ENCODE data around the gene SLIT3.
"Not testable (repeated sequence)": the region's sequence is repeated elsewhere in the genome, so short reads cannot be mapped to it uniquely, and the experiment has no call there.

The SLIT3 gene

DNA sequence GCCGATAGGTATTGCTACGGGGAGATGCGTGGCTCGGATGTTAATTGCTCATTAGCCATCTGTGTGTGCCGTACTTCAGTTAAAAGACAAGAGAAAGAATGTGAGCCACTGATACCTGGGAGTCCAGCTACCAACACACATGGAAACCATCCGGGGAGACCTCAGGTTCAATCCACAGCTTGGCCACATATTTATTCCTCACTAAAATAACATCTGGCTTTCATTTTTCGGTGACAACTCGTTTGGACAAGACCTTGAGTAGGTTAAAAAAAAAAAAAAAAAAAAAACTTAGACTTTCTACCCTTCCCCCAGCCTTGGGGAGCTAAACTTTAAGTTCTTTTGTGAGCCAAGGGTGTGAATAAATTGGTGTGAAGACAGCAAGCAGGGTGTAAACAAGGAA lies 84.1 kb downstream of the SLIT3 start:
- DNase-seq = no peak

DNA sequence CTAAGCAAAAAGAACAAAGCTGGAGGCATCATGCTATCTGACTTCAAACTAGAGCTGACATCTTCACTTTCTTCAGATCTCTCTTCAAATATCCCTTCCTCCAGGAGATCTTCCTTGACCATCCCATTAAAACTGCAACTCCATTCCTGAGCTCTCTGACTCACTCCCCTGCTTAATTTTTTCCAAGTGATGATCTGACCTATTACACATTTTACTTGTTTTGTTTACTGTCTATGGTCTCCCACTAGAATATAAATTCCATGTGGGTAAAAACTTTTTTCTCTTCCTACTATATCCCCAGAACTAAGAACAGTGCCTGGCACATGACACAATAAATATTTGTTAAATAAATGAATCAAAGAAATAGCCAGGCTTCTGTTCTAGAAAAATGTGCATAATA lies 87.5 kb downstream of the SLIT3 start:
- DNase-seq = no peak

DNA sequence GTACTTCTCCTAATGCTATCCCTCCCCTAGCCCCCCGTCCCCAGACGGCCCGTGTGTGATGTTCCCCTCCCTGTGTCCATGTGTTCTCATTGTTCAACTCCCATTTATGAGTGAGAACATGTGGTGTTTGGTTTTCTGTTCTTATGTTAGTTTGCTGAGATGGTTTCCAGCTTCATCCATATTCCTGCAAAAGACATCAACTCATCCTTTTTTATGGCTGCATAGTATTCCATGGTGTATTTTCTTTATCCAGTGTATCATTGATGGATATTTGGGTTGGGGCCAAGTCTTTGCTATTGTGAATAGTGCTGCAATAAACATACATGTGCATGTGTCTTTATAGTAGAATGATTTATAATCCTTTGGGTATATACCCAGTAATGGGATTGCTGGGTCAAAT lies 89.2 kb downstream of the SLIT3 start:
- DNase-seq = not testable (repeated sequence)

DNA sequence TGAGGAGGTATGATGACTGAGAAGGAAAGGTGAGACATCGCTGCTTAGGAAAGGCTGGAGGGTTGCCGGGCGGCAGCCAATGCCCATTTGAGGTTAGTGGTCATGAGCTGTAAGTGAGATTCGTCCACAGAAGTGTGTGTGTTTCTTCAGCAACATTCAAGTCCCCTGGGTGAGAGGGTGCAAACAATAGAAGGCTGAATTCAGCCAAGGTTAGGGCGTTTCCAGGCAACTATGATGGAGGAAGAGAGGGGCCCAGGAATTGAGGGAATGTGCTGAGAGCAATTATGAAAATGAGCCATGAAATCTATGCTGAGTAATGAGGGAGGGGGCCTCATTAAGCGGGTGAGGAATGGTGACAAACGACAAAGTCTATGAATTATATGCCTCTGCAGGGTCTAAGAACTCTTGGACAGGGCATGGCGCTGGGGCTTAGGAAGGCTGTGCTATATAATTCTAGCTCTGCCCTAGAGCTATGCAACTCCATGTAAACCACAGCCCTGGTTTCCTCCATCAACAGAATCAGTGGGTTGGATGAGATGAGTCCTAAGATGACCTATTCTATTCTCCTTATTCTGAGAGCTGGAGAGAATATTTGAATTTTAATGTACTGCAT lies 96.0 kb downstream of the SLIT3 start:
- DNase-seq = no peak

DNA sequence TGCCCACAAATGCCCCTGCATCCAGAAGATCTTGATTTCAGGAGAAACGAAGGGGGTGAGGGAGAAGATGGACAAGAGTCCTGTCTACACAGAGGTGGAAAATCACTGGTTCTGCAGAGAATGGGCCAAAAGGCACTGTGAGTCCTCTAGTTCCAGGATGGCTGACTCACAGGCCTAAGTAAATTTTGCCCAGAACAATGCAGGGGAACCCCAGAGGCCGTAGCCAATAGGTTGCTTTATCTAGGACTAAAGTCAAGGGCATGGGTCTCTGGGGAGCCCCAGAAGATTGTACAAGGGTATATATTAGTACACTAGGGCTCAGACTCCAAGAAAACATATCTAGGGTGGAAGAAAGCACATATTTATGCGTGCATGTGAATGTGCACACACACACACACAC lies 98.0 kb downstream of the SLIT3 start:
- DNase-seq = no peak

DNA sequence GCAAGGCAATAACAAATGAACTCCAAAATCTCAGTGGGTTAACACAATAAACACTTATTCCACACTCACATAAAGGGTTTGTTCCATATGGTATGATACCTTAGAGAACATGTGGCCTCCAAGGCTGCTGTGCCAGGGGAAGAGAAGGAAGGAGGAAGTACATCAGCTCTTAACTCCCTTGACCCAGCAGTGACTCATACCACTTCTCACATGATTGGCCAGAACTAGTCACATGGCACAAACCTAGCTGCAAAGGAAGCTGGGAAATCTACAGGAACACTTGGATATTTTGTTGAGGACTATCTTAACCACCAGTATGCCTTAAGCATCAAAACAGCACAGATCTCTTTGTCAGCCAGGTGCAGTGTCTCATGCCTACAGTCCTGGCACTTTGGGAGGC lies 99.3 kb downstream of the SLIT3 start:
- no peak for DNase-seq

DNA sequence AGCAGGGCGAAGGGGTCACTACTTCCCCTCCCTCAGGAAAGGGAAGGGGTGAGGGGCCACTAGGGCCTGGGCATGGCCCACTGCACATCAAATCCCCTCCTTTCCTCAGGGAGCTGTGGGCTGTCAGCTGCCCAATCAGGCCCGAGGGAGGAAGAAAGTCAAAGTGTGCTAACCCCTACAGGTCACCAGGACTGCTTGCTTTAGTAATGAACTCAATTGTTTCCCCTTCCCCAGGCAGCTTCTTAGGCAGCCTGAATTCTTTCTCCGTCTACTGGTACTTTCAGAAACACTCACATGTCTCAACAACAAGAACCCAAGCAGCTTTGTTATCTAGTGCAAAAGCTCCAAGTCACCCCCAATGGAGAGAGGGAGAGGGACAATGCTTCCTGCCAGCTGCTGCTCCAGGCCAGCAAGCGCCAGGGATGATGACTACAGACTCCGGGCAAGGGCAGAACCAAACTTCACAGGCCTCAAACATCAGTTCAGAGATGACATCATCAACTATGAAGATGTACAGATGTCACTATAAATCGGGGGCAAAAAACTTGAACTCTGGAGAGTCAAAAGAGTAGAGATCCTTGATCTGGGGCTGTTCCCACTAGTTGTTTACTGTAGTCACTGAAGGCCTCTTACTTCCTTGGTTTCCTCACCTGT lies 100.7 kb downstream of the SLIT3 start:
- DNase-seq = no peak

DNA sequence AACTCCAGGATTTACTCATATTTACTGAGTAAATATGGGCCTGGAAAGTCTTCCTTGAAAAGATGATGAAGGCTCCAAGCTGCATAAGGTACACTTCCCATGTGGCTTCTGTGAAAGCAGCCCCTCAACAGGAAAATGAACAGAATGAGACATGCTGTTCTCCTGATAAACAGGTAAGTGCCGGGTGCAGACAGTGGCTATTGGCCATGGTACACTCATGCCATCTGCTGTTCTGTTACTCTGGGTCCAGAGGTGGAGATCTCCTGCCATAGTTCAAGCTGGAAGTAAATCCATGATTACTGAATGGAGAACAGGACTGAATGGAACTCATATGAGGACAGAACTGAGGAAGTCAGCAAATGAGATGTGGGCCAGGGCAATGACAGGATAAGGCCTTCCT lies 103.6 kb downstream of the SLIT3 start:
- no peak for DNase-seq

DNA sequence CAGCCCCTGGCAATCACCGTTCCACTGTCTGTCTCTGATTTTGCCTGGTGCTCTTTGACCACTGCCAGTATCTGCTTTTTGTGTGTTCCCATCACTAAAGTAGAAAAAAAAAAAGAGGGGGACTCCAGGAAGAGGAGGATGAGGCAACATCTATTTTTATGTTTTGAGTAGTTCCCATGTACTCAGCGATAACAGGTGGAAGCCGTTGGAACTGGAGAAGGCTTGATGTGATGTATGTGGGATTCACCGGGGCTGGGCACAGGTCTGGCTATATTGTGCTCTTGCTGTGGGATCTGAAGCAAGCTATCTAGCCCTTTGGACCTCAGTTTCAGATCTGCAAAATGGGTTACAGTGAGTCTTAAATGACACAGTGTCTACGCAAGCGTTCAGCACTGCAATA lies 104.9 kb downstream of the SLIT3 start:
- no peak for DNase-seq

DNA sequence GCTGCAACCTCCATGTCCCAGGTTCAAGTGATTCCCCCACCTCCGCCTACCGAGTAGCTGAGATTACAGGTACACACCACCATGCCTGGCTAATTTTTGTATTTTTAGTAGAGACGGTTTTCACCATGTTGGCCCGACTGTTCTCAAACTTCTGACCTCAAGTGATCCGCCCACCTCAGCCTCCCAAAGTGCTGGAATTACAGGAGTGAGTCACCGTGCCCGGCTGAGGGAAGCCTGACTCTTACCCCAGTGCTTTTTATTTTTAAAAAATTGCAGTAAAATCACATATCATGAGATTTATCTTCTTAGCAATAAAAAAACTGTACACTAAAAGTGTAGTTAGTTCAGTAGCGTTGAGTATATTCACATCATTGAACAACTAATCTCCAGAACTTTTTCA lies 105.3 kb downstream of the SLIT3 start:
- no peak for DNase-seq

DNA sequence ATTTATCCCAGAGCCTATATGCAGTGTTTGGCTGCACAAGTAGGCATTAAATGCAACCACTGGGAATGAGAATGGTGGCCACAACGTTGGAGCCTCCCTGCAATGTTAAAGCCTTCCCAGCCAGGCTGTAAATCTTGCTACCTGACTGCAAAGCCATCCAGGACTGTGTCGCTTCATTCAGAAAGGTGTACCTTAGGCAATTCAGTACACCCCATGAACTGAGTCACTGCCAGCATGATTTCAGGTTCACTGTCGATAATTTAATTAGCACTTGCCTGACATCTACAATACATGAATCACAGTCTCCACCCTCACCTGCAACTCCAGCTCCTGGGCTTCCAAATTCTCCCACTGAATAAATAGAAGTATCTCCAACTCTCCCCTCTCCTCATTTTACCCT lies 108.4 kb downstream of the SLIT3 start:
- no peak for DNase-seq

DNA sequence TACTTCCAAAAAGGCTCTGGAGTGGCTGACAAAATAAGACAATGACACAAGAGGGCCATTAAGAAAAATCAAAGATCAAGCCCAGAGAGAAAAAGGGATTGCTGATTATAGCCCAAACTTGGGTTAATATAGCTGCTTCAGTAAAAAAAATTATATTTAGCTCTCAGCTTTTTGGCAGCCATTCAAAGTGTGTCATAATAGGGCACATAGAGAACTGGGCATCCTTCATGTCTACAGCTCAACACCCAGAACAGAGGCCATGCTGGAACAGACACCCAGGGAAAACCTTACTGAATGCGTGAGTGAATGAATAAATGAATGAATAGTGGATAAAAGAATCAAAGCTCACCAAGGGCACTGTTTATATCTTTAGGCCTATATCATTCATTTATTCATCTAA lies 110.1 kb downstream of the SLIT3 start:
- DNase-seq = no peak

DNA sequence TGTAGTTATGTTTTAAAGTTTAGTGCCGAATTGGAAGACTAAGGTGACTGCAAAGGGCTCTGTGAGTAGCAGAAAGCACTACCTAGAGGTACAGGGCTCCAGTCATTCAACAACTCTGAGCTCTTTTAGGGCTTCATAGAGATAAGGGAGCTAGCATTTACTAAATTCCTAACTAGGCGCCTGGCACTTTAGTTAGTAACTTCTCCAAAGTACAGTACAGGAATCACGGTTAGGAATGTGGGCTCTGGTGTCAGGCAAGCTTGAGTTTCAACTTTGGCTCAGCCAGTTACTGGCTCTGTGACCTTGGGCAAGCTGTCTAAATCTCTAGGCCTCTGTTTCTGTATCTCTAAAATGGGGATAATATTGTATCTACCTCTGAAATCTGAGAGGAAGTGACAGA lies 115.3 kb downstream of the SLIT3 start:
- DNase-seq = no peak

DNA sequence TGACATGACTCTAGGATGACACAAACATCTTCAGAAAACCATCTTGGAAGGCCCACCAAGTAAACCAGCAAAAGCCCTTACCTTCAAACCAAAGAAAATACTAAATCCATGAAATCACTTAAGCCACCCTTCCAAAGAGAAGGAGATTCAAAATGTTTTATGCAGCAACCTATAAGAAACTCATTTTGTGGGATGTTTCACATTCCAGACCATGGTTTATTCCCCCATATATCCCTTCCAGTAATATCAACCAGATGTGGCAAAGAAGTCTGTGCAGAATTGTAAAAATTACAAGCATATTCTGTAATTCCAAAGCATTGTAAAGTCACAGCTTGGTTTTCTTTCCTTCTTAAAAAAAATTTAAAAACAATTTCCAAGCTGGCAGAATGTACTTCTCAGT lies 117.4 kb downstream of the SLIT3 start:
- DNase-seq = no peak

DNA sequence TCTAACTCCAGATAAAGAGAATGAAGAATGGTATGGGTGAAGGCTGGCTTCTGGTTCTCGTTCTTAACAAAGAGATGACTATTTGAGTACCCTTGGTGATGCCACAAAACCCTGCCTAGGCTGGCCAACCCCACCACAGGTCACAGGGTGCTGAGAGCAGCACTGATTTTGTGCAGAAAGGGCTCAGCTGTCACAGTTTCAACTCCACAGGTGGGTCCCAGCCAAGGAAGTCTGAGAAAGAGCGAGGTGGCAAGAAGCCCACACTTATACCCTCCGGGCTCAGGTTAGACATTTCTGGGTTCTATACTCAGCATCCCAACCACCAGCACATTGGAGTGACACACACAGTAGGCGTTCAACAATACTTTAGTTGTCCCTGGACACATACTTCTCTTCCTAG lies 118.1 kb downstream of the SLIT3 start:
- no peak for DNase-seq

DNA sequence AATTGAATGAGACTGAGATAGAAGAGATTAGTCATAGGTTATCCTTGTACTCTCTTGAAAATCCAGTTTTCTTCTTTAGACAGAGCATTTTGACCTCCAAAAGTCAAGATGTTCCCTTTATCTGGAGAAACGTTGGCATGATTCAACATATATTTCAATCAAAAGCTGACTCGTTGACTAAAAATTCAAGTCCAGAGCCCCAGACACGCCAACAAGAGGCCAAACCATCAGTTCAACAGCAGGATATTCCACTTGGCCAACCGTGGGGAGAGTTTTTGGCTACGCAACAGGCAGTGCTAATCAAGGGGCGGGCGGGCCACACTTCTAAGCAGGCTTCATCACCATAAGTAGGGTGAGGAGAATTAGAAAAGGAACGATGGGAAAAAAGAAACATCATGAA lies 119.1 kb downstream of the SLIT3 start:
- DNase-seq = no peak

DNA sequence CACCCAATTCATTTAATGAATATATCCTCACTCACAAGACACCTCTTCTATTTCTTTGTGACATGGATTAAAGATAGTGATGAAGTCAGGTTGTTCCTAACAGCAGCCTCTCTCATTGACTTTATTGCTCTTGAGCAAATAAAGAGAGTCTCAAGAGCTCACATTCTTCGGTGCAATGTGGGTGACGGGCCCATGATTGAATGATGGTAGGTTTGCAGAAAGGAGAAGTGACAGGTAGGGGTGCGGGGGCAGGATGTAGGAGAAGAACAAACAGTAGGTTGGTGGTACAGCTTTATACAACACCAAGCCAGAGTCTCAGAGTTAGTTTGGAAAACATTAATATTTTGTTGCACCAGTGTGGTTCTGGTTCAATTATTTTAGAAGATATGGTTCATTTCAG lies 122.2 kb downstream of the SLIT3 start:
- peak; percentile 33 for DNase-seq

DNA sequence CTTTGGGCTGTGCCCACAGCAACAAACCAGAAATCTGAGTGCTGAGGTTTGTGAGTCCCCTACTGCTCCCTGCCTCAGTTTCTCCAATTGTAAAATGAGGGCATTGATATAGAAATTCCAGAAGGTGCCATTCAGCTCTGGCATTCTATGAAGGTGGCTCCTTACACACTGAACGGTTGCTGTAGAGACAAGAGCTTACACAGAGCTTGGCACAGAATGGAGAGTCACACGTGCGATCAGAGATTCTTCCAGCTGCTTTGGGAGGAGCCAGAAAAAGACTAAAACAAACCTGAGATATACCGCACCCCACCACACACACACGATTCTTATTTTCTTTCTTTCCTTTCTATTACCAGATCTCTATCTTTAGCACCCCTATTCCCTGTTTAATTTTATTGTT lies 122.7 kb downstream of the SLIT3 start:
- DNase-seq = no peak

DNA sequence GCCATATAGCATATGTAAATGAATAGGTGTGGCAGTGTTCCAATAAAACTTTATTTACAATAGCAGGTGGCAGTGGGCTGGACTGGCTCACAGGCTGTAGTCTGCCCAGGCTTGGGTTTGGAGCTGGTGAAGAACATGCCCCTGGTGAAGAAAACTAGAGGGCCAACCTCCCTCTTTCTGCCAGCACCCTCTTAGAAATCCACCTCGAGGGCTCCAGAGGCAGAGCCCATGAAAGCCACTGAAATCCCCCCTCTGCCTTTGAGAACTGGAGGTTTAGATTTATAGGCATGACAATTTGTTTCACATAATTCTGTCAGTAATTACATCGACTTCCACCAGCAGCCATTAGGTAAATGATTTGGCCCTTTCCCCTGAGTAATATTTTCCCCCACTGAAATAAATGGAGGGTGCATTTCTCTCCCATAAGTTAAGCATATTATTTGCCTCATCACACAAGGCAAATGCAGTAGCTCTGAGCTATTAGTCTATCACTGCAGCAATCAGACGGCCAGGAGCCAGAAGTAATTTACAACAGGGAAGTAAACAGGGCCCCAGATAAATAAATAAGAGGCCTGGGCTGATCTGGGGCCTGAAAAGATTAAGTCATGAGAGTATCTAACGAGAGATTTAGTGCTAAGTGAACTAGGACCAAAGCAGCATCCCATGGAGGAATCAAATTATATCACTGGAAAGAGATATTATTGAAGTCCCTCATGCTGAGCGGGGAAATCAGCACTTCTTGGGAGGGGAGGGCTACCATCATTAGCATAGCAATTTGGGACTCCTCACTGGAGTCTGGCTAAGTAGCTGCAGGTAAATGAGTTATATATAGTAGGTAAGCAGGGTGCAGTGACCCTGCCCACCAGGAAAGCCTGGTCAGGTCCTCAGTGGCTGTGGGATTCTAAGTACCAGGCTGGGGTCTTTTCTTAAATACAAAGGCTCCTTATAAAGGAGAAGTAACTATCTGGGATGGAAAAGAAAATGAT lies 123.9 kb downstream of the SLIT3 start:
- no peak for DNase-seq

DNA sequence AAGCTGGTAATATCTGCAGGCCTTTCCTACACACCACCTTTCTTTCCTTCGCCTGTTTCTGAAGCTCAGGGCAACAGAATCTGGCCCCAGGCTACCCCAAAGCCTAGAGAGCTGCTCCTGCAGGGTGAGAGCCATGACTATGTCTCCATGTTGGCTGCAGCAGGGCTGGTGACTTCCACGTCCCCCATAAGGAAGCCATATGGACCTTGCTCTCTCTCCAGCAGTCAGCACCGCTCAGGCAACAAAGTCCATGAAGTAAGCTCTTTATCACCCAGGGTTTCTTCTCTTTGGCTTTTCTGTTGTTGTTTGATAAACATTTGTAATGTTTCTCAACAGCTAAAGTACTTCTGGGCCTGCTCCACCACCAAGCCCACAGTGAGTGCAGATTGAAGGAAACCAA lies 125.2 kb downstream of the SLIT3 start:
- DNase-seq = no peak

DNA sequence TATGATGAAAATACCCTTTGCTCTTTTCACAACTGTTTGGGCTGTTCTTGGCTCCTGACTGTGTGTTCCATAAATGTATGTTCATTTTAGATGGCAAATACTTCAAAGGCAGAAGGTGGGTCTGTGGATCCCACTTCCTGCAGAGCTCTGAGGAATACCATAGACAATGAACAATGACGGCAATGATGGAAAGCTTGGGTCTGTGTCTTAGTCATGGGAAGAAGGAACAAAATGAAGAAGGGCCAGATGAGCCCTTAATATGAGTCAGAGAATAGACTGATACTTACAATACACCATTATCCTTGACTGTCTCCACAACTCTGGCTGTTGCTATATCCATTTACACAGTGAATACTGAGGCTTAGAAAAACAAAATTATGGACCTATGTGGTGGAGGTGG lies 126.0 kb downstream of the SLIT3 start:
- no peak for DNase-seq

DNA sequence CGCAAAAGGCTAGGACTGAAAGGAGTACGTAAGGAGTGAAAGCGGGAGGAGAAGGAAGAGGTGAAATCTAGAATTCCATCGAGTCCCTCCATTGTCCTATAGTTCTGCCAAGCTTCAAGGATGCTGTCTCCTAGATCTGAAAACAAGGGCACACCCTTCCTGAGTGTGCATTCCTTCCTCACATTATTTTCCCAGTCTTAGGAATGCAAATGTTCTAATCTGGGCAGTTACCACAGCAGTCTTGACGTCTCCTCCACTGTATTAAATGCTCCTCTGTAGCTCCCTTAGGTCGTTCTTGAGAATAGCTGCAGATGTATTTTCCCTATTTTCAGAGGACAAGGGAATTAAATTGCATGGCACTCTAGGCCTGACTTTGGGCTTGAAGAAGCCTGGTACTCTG lies 127.6 kb downstream of the SLIT3 start:
- DNase-seq = no peak

DNA sequence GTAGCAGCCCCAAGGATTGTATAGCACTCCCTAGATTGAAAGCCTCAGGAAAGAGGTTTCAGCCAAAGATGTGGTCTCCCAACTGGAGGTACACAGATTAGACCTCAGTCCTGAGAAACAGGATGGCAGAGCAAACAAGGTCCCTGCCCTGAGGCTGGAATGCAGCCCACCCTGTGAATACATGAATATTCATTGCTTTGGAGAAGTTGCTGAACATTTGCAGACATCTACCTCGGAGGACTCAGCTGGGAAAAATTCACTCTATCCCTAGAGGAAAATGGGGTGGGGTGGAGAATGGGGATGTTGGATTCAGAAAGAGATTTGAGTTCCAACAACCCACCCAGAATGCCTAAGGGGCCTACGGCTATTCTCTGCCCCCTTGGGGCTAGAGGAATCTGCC lies 129.4 kb downstream of the SLIT3 start:
- DNase-seq = no peak

DNA sequence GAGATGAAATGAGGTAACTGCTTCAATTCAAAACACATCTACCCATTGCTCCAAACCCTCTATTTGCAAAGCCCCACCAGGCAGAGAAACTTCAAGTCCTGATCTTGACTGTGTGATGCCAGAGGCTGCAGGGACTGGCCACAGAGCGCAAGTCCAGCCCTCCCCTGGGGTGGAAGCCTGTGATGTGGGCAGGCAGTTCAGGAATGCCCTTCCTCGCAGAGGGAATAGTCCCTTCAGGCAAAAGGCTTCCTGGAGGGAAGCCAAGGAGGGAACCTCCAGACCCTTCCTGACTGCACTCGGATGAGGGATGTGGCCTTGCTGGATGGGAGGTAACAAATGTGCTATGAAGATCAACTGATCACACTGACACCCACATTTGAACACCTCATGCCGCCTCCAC lies 131.2 kb downstream of the SLIT3 start:
- DNase-seq = no peak
